DMS 273 treated with DMSO at 0.1 percent for 48 hours (cell line): ENCODE results near the gene DPP9.
"Not testable (repeated sequence)": the region's sequence is repeated elsewhere in the genome, so short reads cannot be mapped to it uniquely, and the experiment has no call there.

Experiments used
- DNase-seq: peaks from one replicate; lab custom pipeline; 2025; lab: John Stamatoyannopoulos, UW

Gene DPP9

DNA sequence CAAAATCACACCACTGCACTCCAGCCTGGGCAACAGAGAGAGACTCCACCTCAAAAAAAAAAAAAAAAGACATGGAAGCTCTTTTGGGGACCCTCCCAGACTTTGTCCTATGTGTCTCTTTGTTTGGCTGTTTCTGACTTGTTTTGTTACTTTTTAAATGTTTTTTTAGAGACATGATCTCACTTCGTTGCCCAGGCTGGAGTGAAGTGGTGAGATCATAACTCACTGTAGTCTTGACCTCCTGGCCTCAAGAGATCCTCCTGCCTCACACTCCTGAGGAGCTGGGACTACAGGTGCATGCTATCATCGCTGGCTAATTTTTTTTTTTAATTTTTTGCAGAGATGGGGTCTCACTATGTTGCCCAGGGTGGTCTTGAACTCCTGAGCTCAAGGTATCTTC, 16.4 kb upstream of the DPP9 start:
- DNase-seq, result no peak

DNA sequence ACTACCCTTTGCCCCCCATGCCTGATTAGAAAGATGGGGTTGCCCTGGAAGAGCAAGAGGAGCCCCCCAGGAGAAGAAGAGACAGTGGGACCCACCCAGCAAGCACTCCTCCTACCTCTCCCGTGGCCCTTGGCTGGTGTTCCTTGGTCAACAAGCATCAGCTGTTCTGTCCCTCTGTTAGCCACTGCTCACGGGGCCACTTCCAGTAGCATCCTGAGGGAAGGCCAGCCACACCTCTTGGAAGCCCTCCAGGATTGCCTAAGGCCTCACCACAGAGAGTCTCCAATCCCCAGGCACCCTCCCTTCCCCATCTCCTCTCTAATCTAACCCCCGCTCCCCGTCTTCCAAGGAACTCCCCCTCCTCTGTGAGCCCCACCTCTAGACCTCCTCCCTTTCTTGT, 15.1 kb upstream of the DPP9 start:
- DNase-seq, result no peak

DNA sequence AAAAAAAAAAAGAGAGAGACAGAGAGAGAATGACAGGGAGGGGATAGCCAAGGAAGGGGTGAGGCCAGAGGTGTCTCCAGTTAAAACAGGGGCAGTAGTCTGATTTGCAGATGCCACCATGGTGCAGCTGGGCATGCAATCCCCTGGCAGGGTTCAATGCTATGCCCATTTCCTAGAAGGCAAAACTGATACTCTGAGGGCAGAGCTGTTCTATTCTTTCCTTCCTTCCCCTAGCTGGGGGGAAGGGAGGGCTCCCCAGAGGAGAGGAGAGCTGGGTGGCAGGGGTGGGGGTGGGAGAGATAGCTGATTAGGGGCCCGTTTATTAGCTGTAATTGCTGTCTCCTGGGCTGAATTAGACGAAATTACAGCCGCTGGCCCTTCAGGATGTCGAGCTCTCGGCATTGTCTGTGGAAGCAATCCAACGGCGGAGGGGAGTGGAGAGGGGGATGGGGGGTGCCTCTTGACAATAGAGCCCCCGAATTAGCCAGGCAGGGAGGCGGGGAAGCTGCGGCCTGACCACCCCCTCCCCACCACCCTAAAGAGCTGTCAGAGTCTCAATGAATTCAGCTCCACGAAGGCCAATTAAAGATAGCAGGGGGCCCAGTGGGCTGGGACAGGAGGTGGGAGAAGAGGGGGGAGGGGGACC, 14.4 kb upstream of the DPP9 start:
- DNase-seq, result no peak

DNA sequence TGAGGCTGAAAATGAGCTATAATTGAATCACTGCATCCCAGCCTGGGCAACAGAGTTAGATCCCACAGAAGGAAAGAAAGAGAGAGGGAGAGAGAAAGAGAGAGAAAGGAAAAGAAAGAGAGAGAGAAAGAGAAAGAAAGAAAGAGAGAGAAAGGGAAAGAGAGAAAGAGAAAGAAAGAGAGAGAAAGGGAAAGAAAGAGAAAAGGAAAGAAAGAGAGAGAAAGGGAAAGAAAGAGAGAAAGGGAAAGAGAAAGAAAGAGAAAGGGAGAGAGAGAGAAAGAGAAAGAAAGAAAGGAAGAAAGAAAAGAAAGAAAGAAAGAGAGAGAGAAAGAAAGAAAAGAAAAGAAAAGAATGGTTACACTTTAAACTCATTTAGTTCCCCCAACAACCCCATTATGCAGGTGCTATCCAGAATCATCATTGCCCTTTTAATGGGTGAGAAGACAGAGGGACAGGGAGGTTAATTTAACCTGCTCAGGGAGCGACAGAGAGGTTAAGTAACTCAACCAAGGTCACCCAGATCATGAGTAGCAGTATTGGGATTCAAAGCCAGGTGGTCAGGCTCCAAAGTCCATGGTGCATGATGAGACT, 10.2 kb upstream of the DPP9 start:
- no peak for DNase-seq

DNA sequence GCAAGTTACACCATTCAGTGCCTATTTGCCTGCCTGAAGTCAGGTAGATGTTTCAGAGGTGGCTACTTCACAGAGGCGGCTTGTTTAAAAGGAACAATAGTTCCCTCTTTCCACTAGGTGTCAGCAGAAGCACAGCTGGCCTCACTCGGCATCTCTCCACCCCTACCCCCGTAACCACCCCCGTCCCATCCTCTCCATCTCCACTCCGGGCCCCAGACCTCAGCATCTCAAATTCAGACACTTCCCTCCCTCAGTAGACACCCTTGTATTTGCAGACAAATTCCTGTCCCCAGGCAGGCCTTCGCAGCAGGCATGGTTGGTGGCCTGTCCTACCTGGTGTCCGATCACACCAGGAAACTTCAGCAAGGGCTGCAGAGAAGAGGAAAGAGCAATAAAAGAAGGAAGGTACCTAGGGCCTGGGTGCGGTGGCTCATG, 9.1 kb upstream of the DPP9 start:
- DNase-seq, result peak; percentile 70

DNA sequence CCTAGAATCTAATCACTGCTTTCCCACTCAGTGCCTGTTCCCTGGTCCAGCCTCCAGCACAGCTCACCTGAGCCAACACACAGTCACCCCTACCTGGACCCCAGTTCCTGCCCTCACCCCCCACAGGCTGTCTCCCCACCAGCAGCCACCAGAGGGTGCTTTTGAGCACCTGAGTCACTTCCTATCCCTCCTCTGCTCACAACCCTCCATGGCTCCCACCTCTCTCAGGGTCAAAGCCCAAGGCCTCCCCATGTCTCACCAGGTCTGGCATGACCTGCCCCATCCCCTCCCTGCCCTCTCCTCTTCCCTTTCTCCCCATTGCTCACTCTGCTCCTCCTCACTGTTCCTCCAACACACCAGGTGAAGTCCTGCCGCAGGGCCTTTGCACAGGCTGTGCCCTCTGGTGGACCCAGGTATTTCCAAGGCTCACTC, 7.1 kb upstream of the DPP9 start:
- DNase-seq, result no peak

DNA sequence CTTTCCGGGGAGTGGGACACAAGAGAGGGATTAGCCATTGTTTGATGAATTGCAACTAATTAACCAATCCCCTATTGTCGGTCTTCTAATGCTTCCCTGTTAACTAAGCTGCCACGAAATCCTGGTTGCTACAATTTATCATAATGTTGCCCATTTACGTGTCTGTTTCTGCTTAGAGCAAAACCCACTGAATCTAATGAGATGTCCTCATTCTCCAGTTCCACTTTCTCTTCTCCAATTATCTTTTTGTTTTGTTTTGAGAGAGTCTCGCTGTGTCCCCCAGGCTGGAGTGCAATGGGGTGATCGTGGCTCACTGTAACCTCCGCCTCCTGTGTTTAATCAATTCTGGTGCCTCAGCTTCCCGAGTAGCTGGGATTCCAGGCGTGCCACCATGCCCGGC, 5.2 kb upstream of the DPP9 start:
- DNase-seq, result no peak

DNA sequence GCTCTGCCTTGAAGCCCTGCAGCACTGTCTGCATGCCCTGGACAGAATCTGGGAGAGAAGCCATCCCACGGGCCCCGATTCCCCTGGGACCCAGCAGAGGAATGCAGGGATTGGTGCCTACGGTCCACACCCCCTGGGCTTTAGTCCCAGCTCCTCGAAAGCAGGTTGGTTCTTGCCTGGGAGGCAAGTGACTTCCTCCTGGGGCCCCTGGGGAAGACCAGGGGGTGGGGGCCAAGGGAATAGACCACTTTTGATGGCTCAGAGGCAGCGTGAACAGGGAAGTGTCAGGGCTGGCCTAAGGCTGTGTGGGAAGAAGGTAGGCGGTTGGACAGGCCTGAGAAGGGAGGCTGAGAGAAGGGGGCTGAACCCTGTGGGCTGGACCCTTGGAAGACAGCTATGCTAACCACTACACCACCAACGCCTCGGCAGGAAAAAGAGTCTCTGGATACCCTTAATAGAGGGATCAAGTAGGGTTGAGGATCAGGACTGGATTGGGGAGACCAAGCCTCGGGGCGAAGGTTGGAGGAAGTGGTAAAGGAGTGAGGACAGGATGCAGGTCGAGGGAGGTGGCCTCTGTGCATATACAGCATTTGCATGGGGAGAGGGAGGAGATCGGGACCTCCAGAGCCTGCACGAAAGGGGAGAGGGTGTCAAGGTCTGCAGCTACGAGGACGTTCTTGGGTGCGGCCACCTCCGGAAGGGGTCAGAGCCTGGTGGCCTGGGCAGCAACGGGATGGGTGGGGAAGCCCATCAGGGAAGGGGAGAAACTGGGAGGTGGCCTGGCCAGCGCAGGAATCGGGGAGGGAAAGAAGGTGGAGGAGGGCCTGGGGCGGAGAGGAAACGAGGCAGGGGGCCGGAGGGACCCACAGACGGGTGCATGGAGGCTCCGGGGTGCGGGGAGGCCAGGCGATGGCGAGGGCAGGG, 709 bp downstream of the DPP9 start:
- no peak for DNase-seq

DNA sequence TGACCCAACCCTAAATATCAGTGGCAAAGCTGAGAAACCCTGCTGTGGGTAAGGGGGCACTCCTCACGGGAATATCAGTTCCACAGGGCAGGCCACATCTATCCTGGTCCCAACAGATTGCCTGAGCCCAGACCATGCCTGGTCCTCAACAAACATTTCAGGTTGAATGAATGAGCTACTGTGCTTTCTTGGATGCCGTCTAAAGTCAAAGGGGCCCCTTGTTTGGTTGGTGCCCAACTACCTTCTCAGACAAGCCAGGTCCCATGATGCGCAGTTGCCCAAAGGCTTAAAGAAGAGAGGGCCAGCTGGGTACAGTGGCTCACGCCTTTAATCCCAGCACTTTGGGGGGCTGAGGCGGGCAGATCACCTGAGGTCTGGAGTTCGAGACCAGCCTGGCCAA, 2.4 kb downstream of the DPP9 start:
- no peak for DNase-seq

DNA sequence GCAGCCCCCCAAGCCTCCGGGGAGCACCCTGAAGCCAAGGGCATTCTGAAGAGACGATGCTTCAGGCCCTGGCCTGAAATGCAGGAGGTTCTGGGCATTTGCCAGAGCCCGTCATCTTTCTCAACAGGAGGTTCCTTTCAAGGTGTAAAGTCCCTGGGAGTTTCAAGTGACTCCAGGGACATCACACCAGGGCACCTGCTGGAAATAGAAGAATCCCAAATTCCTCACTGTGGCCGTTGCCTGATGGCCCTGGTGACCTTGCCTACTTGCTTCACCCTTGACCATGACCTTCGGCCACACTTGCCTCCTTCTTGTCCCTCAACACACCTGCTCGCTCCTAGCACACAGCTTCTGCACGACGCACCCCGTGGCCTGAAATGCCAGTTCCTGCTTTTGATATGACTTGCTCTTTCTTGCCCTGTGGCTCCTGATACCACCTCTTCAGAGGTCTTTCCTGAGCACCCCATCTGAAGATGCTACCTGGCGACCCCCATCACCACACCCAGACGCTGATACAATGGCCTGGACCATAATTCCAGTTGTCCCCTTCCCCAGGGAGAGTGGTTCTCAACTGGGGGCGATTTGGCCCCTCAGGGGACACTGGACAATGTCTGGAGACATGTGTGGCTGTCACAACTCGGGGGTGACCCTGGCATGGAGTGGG, 3.5 kb downstream of the DPP9 start:
- DNase-seq, result no peak

DNA sequence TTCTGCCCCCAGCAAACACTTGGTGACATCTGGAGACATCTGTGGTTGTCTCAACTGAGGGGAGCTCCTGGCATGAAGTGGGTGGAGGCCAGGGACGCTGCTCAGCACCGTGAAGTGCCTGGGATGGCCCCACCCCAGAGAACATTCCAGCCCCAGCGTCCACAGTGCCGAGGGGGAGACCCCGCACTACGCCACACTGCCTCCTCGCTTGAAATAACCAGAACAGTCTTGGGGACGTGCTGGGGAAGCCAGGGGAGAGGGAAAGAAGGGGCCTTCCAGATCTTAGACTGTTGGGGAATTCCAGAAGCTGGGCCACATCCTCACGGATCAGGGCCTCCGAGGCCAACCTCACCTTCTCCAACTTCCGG, 4.2 kb downstream of the DPP9 start:
- DNase-seq, result no peak

DNA sequence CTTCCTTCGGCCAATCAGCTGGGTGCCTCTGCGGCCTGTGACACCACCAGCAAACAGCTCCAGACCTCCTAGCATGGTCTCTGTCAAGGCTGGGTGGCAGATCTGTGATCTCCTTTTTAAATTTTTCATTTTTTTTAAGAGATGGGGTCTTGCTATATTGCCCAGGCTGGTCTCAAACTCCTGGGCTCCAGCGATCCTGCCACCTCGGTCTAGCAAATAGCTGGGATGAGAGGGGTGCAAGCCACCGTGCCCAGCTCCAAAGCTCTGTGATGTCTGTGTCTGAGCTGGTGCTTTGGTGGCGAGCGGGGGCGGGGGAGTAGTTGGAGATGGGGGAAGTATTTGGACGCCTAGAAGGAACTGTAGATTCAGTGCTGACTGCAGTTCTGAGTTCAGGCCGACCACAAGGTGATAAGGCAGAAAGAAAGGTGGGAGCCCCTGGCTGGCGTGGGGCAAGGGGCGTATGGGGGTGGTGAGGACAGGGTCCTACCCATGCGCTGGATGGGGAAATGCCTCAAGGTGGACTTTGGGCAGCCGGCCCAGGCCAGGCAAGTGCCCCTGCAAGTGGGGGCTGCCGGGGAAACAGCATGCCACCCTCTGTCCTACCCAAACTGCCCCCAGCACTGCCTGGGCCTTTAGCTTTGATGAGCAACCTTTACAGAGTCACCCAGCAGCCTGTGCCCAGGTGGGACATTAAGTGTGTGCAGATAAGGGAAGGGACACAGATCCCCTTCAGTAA, 5.5 kb downstream of the DPP9 start:
- DNase-seq, result no peak

DNA sequence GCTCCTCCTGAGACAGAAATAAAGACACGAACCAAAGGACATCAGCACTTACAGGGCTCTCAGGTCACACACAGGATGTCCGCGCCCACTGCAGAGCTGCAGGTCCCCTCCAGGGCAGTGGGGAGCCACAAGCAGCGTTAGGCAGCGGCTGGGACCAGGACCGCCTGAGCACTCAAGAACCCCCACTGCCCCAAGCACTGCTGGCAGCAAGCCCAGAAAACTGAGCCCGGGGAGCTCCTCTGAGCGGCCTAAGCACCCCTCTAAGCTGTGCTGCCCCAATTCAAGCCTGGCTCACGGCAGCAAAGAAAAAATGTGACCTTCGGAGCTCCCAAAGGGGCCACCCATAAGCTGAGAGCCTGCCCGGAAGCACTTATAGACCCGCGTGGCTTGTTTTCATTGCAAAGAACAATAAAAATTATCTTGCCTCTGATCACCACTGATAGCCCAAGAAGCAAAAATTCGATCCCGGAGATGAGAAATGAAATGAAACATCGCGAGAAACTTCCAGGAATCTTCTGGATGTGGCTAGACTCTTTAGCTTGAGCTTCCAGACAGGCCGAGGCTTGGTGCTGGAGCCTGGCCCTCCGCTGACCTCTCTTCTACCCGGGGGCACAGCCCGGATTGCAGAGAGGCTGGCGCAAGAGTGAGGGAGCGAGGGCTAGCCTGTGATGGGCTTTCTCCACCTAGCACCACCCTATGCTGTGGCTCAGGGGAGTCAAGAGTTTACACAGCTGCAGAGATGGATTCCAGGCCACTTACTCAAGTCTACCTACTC, 6.3 kb downstream of the DPP9 start:
- DNase-seq, result no peak

DNA sequence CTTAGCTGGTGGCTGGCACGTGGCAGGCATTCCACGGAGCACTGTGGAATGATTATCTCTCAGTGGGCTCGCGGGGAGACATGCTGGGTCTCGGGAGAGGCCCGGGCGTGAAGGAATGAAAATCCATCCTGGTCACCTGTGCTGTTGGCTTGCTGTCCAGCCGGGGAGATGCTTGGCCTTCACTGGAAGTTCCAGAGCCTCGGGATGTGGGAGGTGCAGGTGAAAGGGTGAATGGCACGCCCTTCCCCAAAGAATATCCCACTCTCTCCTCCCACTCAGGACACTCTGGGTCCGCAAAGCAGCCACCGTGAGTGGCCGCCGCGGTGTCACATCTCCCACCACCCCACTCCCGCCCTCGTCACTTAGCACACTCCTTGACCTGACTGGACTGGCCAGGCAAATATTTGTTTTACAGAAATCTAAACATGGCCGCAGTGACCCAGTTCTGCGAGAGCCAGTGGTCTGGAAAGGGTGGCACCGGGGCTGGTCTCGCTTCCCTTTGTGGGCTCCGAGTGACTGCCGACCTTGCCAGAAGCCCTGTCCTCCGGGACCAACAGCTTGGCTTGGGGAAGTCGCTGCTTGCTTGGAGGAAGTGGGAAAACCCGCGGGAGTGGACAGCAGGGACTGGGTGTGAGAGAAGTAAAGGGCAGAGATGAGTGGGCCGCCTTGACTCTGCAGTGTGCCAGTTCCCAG, 8.0 kb downstream of the DPP9 start:
- no peak for DNase-seq

DNA sequence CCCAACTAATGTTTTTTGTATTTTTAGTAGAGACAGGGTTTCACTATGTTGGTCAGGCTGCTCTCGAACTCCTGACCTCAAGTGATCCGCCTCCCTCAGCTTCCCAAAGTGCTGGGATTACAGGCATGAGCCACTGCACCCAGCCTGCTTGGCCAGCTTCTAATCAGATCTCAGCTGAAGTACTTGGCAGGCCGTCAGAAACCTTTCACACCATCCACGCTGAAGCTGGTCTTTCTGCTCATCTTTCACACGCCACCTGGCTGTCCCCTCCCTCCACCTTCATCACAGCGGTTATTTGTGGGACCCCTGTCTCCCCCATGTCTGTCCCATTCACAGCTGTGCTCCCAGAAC, 8.5 kb downstream of the DPP9 start:
- DNase-seq, result not testable (repeated sequence)

DNA sequence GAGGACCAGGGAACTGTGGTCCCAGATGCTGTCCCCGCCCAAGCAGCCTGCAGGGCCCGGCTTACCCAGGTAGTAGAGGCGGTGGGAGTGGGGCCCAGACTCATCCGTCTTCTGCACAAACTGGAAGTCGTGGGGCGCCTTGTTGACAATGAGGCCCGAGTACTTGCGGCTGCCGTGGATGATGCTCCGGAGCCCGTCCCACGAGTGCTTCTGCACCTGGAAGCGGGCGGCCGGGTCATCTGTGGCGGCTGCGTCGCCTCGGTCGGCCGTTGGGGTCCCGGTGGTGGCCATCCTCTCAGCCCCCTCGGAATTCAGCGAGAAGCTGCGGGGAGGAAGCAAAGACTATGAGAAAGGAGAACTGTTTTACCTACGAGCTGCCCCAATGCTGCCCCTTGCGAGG, 9.6 kb downstream of the DPP9 start:
- no peak for DNase-seq

DNA sequence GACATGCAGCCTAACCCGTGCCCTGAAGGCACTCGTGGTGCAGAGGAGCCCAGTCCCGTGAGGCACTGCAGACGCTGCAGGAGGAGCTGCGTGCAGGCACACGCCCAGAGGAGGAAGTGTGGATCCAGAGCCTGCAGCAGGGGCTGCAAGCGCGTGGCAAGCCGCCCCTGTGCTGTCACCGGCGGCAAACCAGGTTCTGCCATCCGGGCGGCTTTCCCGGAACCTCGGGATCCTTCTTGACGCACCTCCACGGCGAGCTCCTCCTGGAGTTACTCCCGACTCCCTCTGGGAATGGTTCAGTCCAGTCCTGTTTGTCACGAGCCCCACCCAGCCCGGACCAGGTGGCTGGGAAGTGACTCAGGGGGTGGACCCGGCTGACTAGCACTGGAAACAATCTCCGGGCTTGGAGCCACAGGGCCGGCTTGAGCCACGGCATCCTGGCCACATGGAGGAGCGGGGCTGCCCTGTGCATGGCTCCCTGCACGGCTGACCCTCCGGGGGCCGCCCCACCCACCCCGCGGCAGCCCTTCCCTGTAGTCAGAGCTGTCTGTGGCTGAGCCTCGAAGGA, 10.2 kb downstream of the DPP9 start:
- no peak for DNase-seq

DNA sequence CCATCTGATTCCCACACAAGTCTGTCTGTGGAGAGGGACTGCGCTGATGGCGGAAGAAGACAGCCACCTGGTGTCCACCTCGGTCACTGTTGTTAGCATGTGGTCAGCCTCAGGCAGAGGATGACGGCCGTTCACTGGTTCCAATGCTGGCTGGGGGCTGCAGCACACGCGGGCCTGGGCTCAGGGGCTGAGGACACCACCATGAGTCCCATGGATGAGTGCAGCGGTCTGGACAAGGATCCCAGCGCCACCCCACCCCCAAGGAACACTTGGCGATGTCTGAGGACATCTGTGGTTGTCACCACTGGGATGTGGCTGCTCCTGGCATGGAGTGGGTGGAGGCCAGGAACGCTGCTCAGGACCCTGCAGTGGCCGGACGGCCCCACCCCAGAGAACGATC, 10.9 kb downstream of the DPP9 start:
- DNase-seq, result no peak

DNA sequence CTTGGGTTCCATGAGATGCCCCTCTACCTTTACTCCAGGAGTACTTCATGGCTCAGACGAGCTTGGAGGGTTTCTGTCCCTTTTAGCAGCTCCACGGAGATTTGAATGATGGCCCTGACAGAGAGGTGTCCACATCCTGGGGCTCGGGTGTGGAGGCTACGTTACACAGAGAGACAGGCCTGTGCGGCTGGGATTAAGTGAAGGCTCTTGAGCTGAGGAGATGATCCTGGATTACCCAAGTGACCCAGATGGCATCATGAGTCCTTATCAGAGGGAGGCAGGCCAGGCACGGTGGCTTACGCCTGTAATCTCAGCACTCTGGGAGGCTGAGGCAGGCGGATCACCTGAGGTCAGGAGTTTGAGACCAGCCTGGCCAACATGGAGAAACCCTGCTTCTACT, 12.4 kb downstream of the DPP9 start:
- DNase-seq, result no peak

DNA sequence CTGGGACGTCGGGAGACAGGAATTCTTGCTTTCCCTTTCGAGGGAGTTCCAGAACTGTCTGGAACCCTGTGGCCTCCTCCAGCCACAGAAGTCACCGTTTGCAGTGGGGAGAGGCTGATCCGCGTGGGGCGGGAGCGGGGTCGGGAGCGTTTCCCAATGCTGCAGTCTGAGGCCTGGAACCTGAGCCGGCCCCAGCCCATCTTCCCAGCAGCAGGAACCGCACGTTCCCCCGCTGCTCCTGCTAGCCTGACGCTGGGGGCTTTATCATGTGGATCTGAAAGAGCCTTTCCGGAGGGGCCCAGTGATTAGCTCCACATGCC, 13.4 kb downstream of the DPP9 start:
- no peak for DNase-seq
